ENCODE results near the gene TMTC2. TPM values are rescaled to one million over a fixed set of nuclear protein-coding genes. Genes with fewer than 3 reads are reported as not detected.

Gene TMTC2
- total and polyA plus RNA-seq, 3 experiments from 2014 or later = 0.13 to 2.5 (median 2.2) TPM

DNA sequence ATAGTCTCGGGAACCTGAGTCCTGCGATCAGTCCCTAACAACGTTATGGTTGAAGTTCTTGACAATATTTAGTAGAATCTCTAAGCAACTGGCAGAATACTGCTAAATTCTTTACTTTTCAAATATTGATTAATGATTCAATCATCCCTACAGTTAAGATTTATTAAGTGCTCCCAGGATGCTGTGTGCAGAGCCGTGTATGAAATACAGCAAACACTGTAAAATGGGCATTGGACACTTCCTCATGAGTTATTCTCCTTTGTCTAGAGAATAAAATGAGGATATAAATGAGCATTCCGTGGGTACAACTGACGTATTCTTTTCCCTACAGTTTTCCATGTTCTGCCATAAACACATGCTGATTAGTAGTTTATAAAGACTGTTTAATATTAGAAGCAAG is 372.4 kb downstream of the TMTC2 start:
- no peak overlapping the region for H3K4me3 Mint-ChIP-seq
- ChIA-PET POLR2A (no interaction called here), CTCF (no interaction called here)
- Histone ChIP-seq H3K4me3 (ENCODE audit: low read length) (no peak overlapping the region), H3K9me3 (ENCODE audit: low read length) (no peaks in the 10 kb centered on the region), H3K27ac (ENCODE audit: low read depth, low read length) (no peak overlapping the region), H3K36me3 (ENCODE audit: insufficient read depth, low read length) (no peaks in the 10 kb centered on the region), H3K27me3 (ENCODE audit: insufficient read depth, low read length, poor library complexity, severe bottlenecking) (no peaks in the 10 kb centered on the region), H3K4me1 (ENCODE audit: insufficient read depth, low read length) (no peaks in the 10 kb centered on the region)
- H3K9me3 Mint-ChIP-seq = no peaks in the 10 kb centered on the region
- no peaks in the 10 kb centered on the region for H3K4me1 Mint-ChIP-seq
- no peak for DNase-seq
- H3K36me3 Mint-ChIP-seq = peaks cover 0 to 4% (median 0%) of the 10 kb centered on the region in 3 donors
- H3K27me3 Mint-ChIP-seq = no peaks in the 10 kb centered on the region
- no peak overlapping the region for H3K27ac Mint-ChIP-seq

DNA sequence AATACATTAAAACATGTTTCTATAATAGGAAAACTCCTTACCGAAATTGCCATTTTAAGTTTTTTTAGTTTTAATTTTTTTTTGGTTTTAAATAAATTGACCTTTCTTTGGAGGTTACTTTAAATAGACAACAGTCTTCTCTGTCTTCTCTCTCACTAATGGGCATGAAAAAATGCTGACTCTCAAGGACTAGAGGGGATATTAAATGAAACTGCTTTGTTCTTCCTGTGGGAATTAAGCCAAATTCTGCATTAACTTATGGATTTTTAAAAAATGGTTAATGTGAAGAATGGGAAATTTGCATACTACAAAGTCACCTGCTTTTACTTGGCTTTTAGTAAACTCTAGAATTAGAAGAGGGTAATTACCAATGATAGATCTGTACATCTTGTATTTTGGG is 378.9 kb downstream of the TMTC2 start:
- peaks cover 0 to 8% (median 2%) of the 10 kb centered on the region in 3 donors for H3K36me3 Mint-ChIP-seq
- H3K9me3 Mint-ChIP-seq = peaks cover 0 to 4% (median 2%) of the 10 kb centered on the region in 5 donors
- no peak overlapping the region for H3K27ac Mint-ChIP-seq
- Histone ChIP-seq H3K9me3 (ENCODE audit: low read length) (no peaks in the 10 kb centered on the region), H3K27ac (ENCODE audit: low read depth, low read length) (no peak overlapping the region), H3K36me3 (ENCODE audit: insufficient read depth, low read length) (no peaks in the 10 kb centered on the region), H3K27me3 (ENCODE audit: insufficient read depth, low read length, poor library complexity, severe bottlenecking) (no peaks in the 10 kb centered on the region), H3K4me1 (ENCODE audit: insufficient read depth, low read length) (no peaks in the 10 kb centered on the region), H3K4me3 (ENCODE audit: low read length) (no peak overlapping the region)
- CTCF ChIA-PET = no interaction called here
- POLR2A ChIA-PET = no interaction called here
- no peaks in the 10 kb centered on the region for H3K4me1 Mint-ChIP-seq
- H3K27me3 Mint-ChIP-seq = no peaks in the 10 kb centered on the region
- no peak overlapping the region for H3K4me3 Mint-ChIP-seq
- DNase-seq = no peak

DNA sequence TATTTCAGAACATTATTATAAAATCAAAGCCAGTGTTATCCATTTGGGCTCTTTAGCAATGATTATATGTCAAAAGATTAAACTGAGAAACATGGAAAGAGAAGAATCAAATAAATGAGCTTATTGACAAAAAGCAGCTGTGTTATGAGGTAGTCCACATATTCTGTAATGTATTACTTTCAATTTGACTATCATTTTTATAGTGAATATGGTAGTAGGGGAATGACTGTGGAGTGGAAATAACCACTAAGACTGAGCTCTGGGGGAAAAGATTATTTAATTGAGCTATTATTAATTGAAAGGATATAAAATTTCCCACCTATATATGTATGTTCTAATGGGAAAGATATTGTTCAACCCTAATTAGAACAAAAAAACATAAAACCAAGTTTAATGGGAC is 381.3 kb downstream of the TMTC2 start:
- Mint-ChIP-seq H3K9me3 (peaks cover 3 to 20% (median 9%) of the 10 kb centered on the region in 5 donors), H3K27ac (no peak overlapping the region), H3K36me3 (peaks cover 0 to 27% (median 2%) of the 10 kb centered on the region in 3 donors), H3K4me1 (no peaks in the 10 kb centered on the region), H3K27me3 (no peaks in the 10 kb centered on the region), H3K4me3 (no peak overlapping the region)
- Histone ChIP-seq H3K9me3 (ENCODE audit: low read length) (no peaks in the 10 kb centered on the region), H3K4me1 (ENCODE audit: insufficient read depth, low read length) (no peaks in the 10 kb centered on the region), H3K27me3 (ENCODE audit: insufficient read depth, low read length, poor library complexity, severe bottlenecking) (no peaks in the 10 kb centered on the region), H3K36me3 (ENCODE audit: insufficient read depth, low read length) (no peaks in the 10 kb centered on the region), H3K4me3 (ENCODE audit: low read length) (no peak overlapping the region), H3K27ac (ENCODE audit: low read depth, low read length) (no peak overlapping the region)
- CTCF ChIA-PET = no interaction called here
- DNase-seq = no peak
- POLR2A ChIA-PET = no interaction called here

DNA sequence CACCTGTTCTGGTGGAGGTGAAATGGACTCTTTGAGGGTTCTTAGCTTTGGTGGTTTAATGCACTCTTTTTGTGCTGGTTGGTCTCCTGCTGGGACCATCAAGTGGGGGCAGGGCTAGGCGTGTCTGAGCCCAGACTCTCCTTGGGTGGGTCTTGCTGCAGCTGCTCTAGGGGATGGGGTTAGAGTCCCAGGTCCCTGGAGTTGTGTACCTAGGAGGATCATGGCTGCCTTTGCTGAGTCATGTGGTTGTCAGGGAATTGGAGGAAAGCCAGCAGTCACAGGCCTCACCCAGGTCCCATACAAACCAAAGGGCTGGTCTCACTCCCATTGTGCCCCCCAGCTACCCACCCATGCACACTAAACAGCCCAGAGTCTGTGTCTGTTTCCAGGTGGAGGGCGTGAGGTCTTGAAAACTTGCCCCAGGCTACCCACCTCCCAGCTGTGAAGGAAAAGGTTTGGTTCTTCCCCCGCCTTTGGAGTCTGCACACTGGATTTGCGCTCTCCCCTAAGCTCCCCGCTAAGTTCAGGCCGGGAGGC is 387.7 kb downstream of the TMTC2 start:
- Histone ChIP-seq H3K27me3 (ENCODE audit: insufficient read depth, low read length, poor library complexity, severe bottlenecking) (no peaks in the 10 kb centered on the region), H3K9me3 (ENCODE audit: low read length) (no peaks in the 10 kb centered on the region), H3K36me3 (ENCODE audit: insufficient read depth, low read length) (no peaks in the 10 kb centered on the region), H3K27ac (ENCODE audit: low read depth, low read length) (no peak overlapping the region), H3K4me1 (ENCODE audit: insufficient read depth, low read length) (no peaks in the 10 kb centered on the region), H3K4me3 (ENCODE audit: low read length) (no peak overlapping the region)
- H3K27me3 Mint-ChIP-seq = no peaks in the 10 kb centered on the region
- ChIA-PET CTCF (no interaction called here), POLR2A (no interaction called here)
- H3K36me3 Mint-ChIP-seq = peaks cover 0 to 52% (median 3%) of the 10 kb centered on the region in 3 donors
- H3K27ac Mint-ChIP-seq = no peak overlapping the region
- H3K9me3 Mint-ChIP-seq = peaks cover 4 to 27% (median 17%) of the 10 kb centered on the region in 5 donors
- no peak overlapping the region for H3K4me3 Mint-ChIP-seq
- H3K4me1 Mint-ChIP-seq = no peaks in the 10 kb centered on the region
- no peak for DNase-seq

DNA sequence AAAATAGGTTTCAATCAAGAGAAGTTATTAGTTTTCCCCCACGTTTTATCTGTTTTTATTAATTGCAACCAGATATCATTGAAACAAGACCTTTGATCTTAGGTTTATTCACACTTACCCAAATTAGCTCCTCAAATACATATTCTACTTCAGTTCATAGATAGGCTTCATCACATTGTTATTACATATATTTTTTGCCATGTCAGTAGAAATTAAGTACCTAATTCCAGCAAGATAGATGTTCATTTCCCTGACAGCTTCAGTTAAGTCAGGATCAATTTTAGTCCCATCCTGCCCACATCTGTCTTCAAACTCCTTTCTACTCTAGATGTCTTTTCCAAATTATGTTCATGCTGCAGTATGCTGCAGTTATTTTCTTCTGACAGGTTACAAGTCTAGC is 388.8 kb downstream of the TMTC2 start:
- H3K4me1 Mint-ChIP-seq = no peaks in the 10 kb centered on the region
- peaks cover 0 to 44% (median 3%) of the 10 kb centered on the region in 3 donors for H3K36me3 Mint-ChIP-seq
- CTCF ChIA-PET = no interaction called here
- Histone ChIP-seq H3K4me3 (ENCODE audit: low read length) (no peak overlapping the region), H3K9me3 (ENCODE audit: low read length) (no peaks in the 10 kb centered on the region), H3K4me1 (ENCODE audit: insufficient read depth, low read length) (no peaks in the 10 kb centered on the region), H3K36me3 (ENCODE audit: insufficient read depth, low read length) (no peaks in the 10 kb centered on the region), H3K27ac (ENCODE audit: low read depth, low read length) (no peak overlapping the region), H3K27me3 (ENCODE audit: insufficient read depth, low read length, poor library complexity, severe bottlenecking) (no peaks in the 10 kb centered on the region)
- no peak for DNase-seq
- POLR2A ChIA-PET = no interaction called here
- H3K9me3 Mint-ChIP-seq = peaks cover 4 to 27% (median 17%) of the 10 kb centered on the region in 5 donors
- H3K27ac Mint-ChIP-seq = no peak overlapping the region
- no peak overlapping the region for H3K4me3 Mint-ChIP-seq
- H3K27me3 Mint-ChIP-seq = no peaks in the 10 kb centered on the region

DNA sequence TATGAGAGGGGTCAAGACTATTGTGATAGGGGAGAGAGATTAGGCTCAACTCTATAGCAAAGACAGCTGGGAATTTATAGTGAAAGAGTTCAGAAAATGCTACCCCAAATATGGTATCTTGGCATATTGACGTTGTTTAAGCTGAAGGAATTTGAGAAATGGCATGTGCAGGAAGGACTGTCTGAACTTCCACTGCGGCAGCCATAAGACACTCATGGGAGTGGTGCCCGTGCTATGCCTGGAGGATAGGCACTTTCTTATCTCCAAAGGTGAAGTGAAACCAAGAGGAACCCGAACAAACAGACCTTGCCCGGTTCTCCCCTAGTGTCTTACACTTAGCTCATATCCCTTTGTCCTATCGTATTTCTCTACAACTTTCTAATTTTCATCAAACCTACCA is 390.3 kb downstream of the TMTC2 start:
- H3K4me3 ChIP-seq (ENCODE audit: low read length) = no peak overlapping the region
- Mint-ChIP-seq H3K36me3 (peaks cover 0 to 35% (median 3%) of the 10 kb centered on the region in 3 donors), H3K4me1 (no peaks in the 10 kb centered on the region), H3K9me3 (peaks cover 4 to 19% (median 12%) of the 10 kb centered on the region in 5 donors), H3K27me3 (no peaks in the 10 kb centered on the region), H3K4me3 (no peak overlapping the region), H3K27ac (no peak overlapping the region)
- no peaks in the 10 kb centered on the region for H3K4me1 ChIP-seq (ENCODE audit: insufficient read depth, low read length)
- no peak for DNase-seq
- no peaks in the 10 kb centered on the region for H3K9me3 ChIP-seq (ENCODE audit: low read length)
- no peak overlapping the region for H3K27ac ChIP-seq (ENCODE audit: low read depth, low read length)
- CTCF ChIA-PET = no interaction called here
- POLR2A ChIA-PET = no interaction called here
- H3K27me3 ChIP-seq (ENCODE audit: insufficient read depth, low read length, poor library complexity, severe bottlenecking) = no peaks in the 10 kb centered on the region
- H3K36me3 ChIP-seq (ENCODE audit: insufficient read depth, low read length) = no peaks in the 10 kb centered on the region

DNA sequence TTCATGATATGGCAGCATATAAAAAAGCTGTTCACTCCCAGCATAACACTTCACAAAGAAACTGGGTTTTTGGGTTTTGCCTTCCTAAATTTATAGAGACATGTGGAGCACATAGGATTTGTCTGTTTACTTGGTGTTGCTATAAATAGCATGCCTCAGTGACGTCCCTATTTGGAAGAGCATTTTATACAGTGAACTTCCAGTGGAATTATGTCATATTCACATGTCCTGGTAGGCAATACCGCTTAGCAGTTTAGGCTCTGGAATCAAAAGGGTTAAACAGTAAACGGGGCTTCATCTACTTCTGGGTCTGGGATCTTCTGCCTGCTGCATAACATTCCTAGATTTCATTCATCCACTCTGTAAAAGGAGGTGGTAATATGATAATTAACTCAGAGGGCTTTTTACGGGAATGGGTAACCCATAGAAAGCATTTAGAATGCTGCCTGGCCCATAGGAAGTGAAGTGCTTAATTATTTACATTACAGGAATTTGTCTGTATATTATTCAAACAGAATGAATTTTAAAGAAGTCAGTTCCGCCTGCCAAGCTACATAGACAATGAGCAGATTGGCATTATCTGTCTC is 396.1 kb downstream of the TMTC2 start:
- ChIA-PET CTCF (no interaction called here), POLR2A (no interaction called here)
- H3K36me3 ChIP-seq (ENCODE audit: insufficient read depth, low read length) = no peaks in the 10 kb centered on the region
- H3K27ac ChIP-seq (ENCODE audit: low read depth, low read length) = no peak overlapping the region
- Mint-ChIP-seq H3K4me1 (no peaks in the 10 kb centered on the region), H3K27ac (no peak overlapping the region), H3K4me3 (no peak overlapping the region), H3K36me3 (peaks cover 0 to 4% (median 3%) of the 10 kb centered on the region in 3 donors), H3K9me3 (no peaks in the 10 kb centered on the region), H3K27me3 (no peaks in the 10 kb centered on the region)
- no peak for DNase-seq
- no peaks in the 10 kb centered on the region for H3K9me3 ChIP-seq (ENCODE audit: low read length)
- H3K27me3 ChIP-seq (ENCODE audit: insufficient read depth, low read length, poor library complexity, severe bottlenecking) = no peaks in the 10 kb centered on the region
- H3K4me3 ChIP-seq (ENCODE audit: low read length) = no peak overlapping the region
- no peaks in the 10 kb centered on the region for H3K4me1 ChIP-seq (ENCODE audit: insufficient read depth, low read length)

DNA sequence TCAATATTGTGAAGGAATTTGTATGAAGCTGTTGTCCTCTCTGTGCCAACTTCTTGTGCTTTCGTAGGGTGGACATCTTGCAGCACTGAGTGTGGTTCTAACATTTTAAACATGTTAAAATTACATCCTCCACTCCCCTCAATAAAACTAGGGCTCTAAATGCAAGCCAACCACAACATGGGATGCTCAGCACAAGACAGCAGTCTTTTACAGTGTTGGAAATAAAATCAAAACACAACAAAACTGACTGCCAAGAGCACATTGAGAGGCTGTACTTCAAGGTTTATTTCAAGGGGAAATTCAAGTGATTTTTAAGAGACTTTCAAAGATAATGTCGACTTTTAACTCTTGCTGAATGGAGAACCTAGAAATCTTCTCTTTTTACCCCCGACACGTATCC is 396.9 kb downstream of the TMTC2 start:
- Mint-ChIP-seq H3K9me3 (no peaks in the 10 kb centered on the region), H3K36me3 (peaks cover 0 to 4% (median 3%) of the 10 kb centered on the region in 3 donors), H3K4me3 (no peak overlapping the region), H3K27ac (peak overlapping the region in 1 of 8 donors; percentile 45), H3K27me3 (no peaks in the 10 kb centered on the region), H3K4me1 (no peaks in the 10 kb centered on the region)
- Histone ChIP-seq H3K36me3 (ENCODE audit: insufficient read depth, low read length) (no peaks in the 10 kb centered on the region), H3K27ac (ENCODE audit: low read depth, low read length) (no peak overlapping the region), H3K27me3 (ENCODE audit: insufficient read depth, low read length, poor library complexity, severe bottlenecking) (no peaks in the 10 kb centered on the region), H3K9me3 (ENCODE audit: low read length) (no peaks in the 10 kb centered on the region), H3K4me3 (ENCODE audit: low read length) (no peak overlapping the region), H3K4me1 (ENCODE audit: insufficient read depth, low read length) (no peaks in the 10 kb centered on the region)
- POLR2A ChIA-PET = no interaction called here
- no peak for DNase-seq
- CTCF ChIA-PET = no interaction called here
